B cell (primary cell): ENCODE results near the gene SAT1.

Experiments
- CTCF ChIP-seq: fragments of 200-600 bp; IDR thresholded peaks from one replicate; pipeline ENCODE4 v1.8.0; 2022; ENCODE audit warnings: antibody characterized with exemption, mild to moderate bottlenecking
- EZH2 ChIP-seq: IDR thresholded peaks from 2 replicates; pipeline ENCODE4 v1.6.1; 2012; ENCODE audit warnings: borderline replicate concordance, low read depth, mild to moderate bottlenecking, moderate library complexity, low read length; ENCODE audit not compliant: insufficient read depth, poor library complexity, severe bottlenecking

GRCh38 chrX:23752740-23753415 is 30.1 kb upstream of the SAT1 start:
- no peak for TF ChIP-seq CTCF
- no peak for TF ChIP-seq EZH2
